ENCODE measurements around the gene TCF4. TPM values are rescaled to one million over a fixed set of nuclear protein-coding genes. Genes with fewer than 3 reads are reported as not detected.

TCF4 gene
- total and polyA plus RNA-seq, 5 donors: 17.3 to 73.6 (median 58.7) TPM

DNA sequence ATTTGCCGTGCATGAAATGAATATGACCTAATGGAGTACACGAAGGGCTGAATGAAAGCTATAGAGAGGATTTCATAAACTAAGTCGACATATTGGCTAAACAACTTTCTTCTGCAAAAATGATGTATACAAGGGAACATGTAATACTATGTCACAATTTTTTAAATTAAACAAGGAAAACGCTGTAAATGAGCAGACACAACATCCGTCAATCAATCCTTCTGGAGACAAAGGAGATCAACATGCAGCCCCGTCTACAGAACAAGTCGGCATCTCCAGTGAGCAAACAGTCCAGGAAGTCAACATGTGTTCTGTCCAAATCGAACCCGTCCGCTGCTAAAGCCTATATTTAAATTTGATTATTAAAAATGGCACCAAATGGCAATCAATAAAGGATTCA lies 180.8 kb downstream of the TCF4 start:
- ATAC-seq (no peak), DNase-seq (no peak)
- Histone ChIP-seq H3K4me3 (ENCODE audit: low read length) (no peak overlapping the region), H3K9me3 (ENCODE audit: control insufficient read depth, low read length) (no peaks in the 10 kb centered on the region), H3K27me3 (ENCODE audit: control insufficient read depth, insufficient read depth) (no peaks in the 10 kb centered on the region), H3K4me1 (ENCODE audit: control insufficient read depth, insufficient read depth, low read length) (no peaks in the 10 kb centered on the region), H3K27ac (ENCODE audit: low read length) (no peak overlapping the region)
- intact Hi-C loops (cut with DNase I): loop anchor here in 2 of 4 donors (10.0 kb wide), 2 partner anchors 62 to 82 kb away; no protein-coding TSS in a partner anchor
- 84% methylated on average over 10 of the region's 10 CpGs for WGBS

DNA sequence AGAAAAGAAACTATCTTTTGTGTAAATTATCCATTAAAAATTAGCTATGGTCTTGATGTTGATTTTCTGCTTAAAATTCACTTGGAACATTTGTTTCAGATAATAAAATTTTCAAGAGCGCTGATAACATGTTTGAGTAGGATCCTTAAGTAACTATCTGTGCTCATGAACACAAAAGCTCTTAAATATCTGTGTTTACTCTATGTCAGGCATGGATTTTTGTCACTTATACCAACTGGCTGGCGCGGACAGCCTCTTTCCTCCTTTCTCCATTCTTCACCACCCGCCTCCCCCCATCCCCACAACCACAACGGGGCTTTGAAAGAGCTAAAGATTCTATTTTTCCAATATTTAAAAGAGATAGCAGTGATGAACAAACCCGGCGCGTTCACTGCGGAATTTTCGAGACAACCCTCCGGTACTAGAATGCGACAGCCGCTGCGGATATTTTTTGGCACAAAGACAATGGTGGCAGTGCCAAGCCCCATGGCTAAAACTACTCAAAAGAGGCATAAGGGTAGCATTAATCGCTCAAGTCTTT lies 181.5 kb downstream of the TCF4 start:
- peak in 1 of 3 donors; percentile 48 for DNase-seq

DNA sequence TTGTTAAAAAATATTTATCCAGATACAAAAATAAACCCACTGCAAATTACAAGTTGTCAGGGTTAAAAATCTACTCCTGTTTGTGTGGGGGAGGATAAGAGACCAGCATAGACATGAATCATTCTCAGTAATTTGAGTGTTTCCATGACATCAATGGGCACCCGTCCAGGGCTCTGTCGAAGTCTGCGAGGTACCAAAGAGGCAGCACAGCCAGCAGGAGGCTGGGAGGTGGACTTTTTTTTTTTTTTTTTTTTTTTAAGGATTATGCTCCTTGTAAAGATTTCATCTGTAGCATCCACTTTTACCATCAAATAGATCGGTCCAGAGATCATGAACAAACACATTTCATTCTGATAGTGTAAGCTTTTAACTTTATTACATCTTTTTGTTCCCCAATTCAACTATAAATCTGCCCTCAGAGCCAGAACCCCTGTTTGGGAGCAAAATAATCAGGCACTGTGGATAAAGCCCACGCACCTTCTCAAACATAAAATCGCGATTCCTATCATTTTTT lies 182.0 kb downstream of the TCF4 start:
- Histone ChIP-seq H3K27me3 (ENCODE audit: control insufficient read depth, insufficient read depth) (no peaks in the 10 kb centered on the region), H3K9me3 (ENCODE audit: control insufficient read depth, low read length) (no peaks in the 10 kb centered on the region), H3K4me3 (ENCODE audit: low read length) (peak overlapping the region; percentile 16), H3K4me1 (ENCODE audit: control insufficient read depth, insufficient read depth, low read length) (no peaks in the 10 kb centered on the region), H3K27ac (ENCODE audit: low read length) (no peak overlapping the region)
- DNase-seq: peak; percentile 92 to 96 (median 93)
- intact Hi-C loops (cut with DNase I): loop anchor here in 2 of 4 donors (10.0 kb wide), 2 partner anchors 61 to 81 kb away; no protein-coding TSS in a partner anchor
- ATAC-seq: peak; percentile 91 to 95
- 23% methylated on average over 7 of the region's 7 CpGs for WGBS

More for the DNA sequence above, 181.5 kb downstream of the TCF4 start:
- no peaks in the 10 kb centered on the region for H3K9me3 ChIP-seq (ENCODE audit: control insufficient read depth, low read length)
- 65% methylated on average over 15 of the region's 15 CpGs for WGBS
- H3K27ac ChIP-seq (ENCODE audit: low read length): peak overlapping the region; percentile 0
- no peaks in the 10 kb centered on the region for H3K4me1 ChIP-seq (ENCODE audit: control insufficient read depth, insufficient read depth, low read length)
- H3K4me3 ChIP-seq (ENCODE audit: low read length): no peak overlapping the region
- ATAC-seq: no peak
- no peaks in the 10 kb centered on the region for H3K27me3 ChIP-seq (ENCODE audit: control insufficient read depth, insufficient read depth)
- intact Hi-C loops (cut with DNase I): loop anchor here in 2 of 4 donors (10.0 kb wide), 2 partner anchors 62 to 82 kb away; no protein-coding TSS in a partner anchor

DNA sequence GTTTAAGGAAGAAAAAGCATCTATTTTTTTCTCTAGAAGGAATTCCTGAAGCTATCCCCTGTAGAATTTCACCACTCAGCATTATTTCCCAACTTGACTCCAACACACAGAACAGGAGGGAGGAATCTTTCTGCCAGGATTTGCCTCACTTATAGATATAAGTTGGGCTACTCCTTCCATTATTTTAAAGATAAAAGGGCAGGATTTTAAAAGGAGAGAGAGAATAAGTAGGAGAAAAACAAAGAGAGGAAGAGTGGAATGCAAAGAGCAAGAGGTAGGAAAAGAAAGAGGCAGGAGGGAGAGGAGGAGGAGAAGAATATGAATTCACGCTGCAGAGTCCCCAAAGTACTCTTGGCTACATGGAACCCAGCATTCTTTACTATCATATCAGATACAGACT lies 182.5 kb downstream of the TCF4 start:
- no peaks in the 10 kb centered on the region for H3K27me3 ChIP-seq (ENCODE audit: control insufficient read depth, insufficient read depth)
- H3K4me1 ChIP-seq (ENCODE audit: control insufficient read depth, insufficient read depth, low read length): no peaks in the 10 kb centered on the region
- DNase-seq (no peak), ATAC-seq (peak; percentile 8 to 35)
- H3K4me3 ChIP-seq (ENCODE audit: low read length): peak overlapping the region; percentile 16
- H3K27ac ChIP-seq (ENCODE audit: low read length): no peak overlapping the region
- WGBS: 32% methylated on average over 1 of the region's 1 CpG
- no peaks in the 10 kb centered on the region for H3K9me3 ChIP-seq (ENCODE audit: control insufficient read depth, low read length)
- intact Hi-C loops (cut with DNase I): loop anchor here in 2 of 4 donors (10.0 kb wide), 2 partner anchors 61 to 81 kb away; no protein-coding TSS in a partner anchor

DNA sequence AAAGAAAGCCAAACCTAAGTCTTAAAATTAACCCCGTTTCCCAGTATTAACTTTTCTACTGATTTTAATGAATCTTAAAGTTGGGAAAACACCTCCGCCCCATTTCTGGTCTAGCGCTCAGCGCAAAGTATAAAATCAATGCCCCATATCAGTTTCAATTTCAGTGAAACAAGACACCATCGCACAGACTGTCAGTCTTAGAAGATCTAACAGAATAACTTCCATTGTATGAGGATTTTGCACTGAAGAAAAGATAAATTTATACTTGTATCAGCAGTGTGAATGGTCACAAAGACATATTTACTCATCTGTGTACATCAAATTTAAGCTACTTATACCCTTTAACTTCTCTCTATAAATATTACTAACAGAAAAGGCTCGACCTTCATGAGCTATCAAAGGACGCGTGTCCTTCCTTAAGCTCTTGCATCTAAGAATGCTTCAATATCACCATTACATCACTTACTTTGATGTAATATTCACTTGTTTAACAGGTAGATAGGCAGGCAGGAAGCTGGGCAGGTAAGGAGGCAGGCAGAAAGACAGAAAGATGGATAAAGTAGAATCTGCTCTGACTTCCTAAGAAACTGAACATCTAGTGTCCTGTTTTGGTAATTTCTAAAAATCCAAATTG lies 183.0 kb downstream of the TCF4 start:
- Histone ChIP-seq H3K4me3 (ENCODE audit: low read length) (no peak overlapping the region), H3K4me1 (ENCODE audit: control insufficient read depth, insufficient read depth, low read length) (no peaks in the 10 kb centered on the region), H3K27me3 (ENCODE audit: control insufficient read depth, insufficient read depth) (no peaks in the 10 kb centered on the region), H3K27ac (ENCODE audit: low read length) (peak overlapping the region; percentile 61), H3K9me3 (ENCODE audit: control insufficient read depth, low read length) (no peaks in the 10 kb centered on the region)
- 86% methylated on average over 8 of the region's 8 CpGs for WGBS
- intact Hi-C loops (cut with DNase I): loop anchor here in 2 of 4 donors (10.0 kb wide), 2 partner anchors 60 to 80 kb away; no protein-coding TSS in a partner anchor
- no peak for ATAC-seq
- DNase-seq: no peak

DNA sequence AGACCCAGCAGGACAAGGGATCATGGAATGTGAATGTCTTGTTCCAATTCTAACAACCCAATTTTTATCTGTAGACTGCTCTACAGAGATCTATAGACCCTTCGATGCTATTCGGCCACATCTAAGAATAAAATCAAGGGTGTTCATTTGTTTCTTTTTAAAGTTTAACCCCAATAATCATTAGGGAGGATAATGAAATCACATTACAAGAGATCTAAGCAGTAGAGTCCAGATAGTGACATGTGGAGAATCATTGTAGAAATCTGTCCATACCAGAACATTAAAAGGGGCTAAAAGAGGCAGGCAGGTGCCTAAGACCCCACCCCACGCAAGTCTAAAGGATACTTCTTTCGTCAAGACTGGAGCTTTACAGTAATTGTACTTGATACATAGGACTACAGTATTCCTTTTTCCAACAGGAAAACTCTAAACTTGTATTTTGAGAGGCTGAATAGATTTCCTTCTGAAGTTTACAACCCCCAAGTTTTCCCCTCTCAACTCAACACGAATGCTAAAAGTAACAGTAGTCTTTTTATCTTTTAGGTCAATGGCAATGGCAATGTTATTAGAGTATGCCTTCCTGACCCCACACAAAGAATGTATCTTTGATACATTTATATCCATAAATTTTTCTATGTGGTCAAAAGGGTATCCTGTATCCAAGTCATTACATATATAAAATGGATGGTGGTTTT lies 183.7 kb downstream of the TCF4 start:
- no peak overlapping the region for H3K4me3 ChIP-seq (ENCODE audit: low read length)
- WGBS: 78% methylated on average over 5 of the region's 5 CpGs
- intact Hi-C loops (cut with DNase I): loop anchor here in 2 of 4 donors (10.0 kb wide), 2 partner anchors 59 to 79 kb away; no protein-coding TSS in a partner anchor
- H3K27me3 ChIP-seq (ENCODE audit: control insufficient read depth, insufficient read depth): no peaks in the 10 kb centered on the region
- H3K27ac ChIP-seq (ENCODE audit: low read length): no peak overlapping the region
- no peaks in the 10 kb centered on the region for H3K9me3 ChIP-seq (ENCODE audit: control insufficient read depth, low read length)
- no peaks in the 10 kb centered on the region for H3K4me1 ChIP-seq (ENCODE audit: control insufficient read depth, insufficient read depth, low read length)
- DNase-seq (no peak), ATAC-seq (no peak)

GRCh38 chr18:55403421-55403949 lies 184.5 kb downstream of the TCF4 start:
- DNase-seq: no peak
- intact Hi-C loops (cut with DNase I): loop anchor here in 2 of 4 donors (10.0 kb wide), 2 partner anchors 59 to 79 kb away; no protein-coding TSS in a partner anchor
- no peaks in the 10 kb centered on the region for H3K4me1 ChIP-seq (ENCODE audit: control insufficient read depth, insufficient read depth, low read length)

GRCh38 chr18:55402731-55403405 lies 185.1 kb downstream of the TCF4 start:
- no peak for DNase-seq
- intact Hi-C loops (cut with DNase I): loop anchor here in 2 of 4 donors (10.0 kb wide), 2 partner anchors 58 to 78 kb away; no protein-coding TSS in a partner anchor
- ATAC-seq: no peak
- H3K27ac ChIP-seq (ENCODE audit: low read length): peak overlapping the region; percentile 51
- no peaks in the 10 kb centered on the region for H3K4me1 ChIP-seq (ENCODE audit: control insufficient read depth, insufficient read depth, low read length)
- 21% methylated on average over 10 of the region's 10 CpGs for WGBS
- H3K27me3 ChIP-seq (ENCODE audit: control insufficient read depth, insufficient read depth): no peaks in the 10 kb centered on the region
- no peaks in the 10 kb centered on the region for H3K9me3 ChIP-seq (ENCODE audit: control insufficient read depth, low read length)
- peak overlapping the region; percentile 55 for H3K4me3 ChIP-seq (ENCODE audit: low read length)

More at GRCh38 chr18:55403421-55403949, 184.5 kb downstream of the TCF4 start:
- WGBS: 41% methylated on average over 5 of the region's 5 CpGs
- H3K9me3 ChIP-seq (ENCODE audit: control insufficient read depth, low read length): no peaks in the 10 kb centered on the region
- ATAC-seq: no peak
- H3K4me3 ChIP-seq (ENCODE audit: low read length): peak overlapping the region; percentile 55
- no peaks in the 10 kb centered on the region for H3K27me3 ChIP-seq (ENCODE audit: control insufficient read depth, insufficient read depth)
- peak overlapping the region; percentile 51 for H3K27ac ChIP-seq (ENCODE audit: low read length)

DNA sequence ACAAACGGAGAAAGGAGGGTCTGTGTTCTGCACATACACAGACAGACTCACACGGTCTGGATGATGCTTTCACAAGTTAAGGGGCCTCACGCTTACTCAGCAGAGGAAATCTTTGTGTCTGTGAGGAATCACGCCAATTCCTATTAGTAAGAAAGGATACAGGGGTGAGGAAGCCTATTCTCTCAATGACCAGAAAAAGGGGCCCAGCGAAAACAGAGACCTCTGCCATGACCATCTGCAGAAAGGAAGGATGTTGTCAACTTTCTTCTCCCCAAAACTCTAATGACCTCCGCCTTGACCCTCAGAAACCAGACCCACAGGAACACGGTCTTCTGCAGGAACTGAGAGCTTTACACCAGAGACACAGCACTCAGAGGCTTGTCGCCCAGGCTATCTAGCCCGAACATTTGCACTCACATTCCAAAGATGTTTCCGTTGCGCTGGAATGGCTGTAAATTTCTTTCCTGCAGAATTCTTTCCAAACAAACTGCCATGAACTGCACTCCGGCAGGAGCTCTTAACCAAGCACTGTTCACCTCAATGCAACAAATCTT lies 186.3 kb downstream of the TCF4 start:
- ATAC-seq (peak; percentile 73 to 78), DNase-seq (peak; percentile 24 to 69 (median 48))
- peak overlapping the region; percentile 51 for H3K4me3 ChIP-seq (ENCODE audit: low read length)
- no peaks in the 10 kb centered on the region for H3K4me1 ChIP-seq (ENCODE audit: control insufficient read depth, insufficient read depth, low read length)
- H3K27ac ChIP-seq (ENCODE audit: low read length): peak overlapping the region; percentile 90
- intact Hi-C loops (cut with DNase I): loop anchor here in 2 of 4 donors (10.0 kb wide), 2 partner anchors 57 to 77 kb away; no protein-coding TSS in a partner anchor
- no peaks in the 10 kb centered on the region for H3K9me3 ChIP-seq (ENCODE audit: control insufficient read depth, low read length)
- no peaks in the 10 kb centered on the region for H3K27me3 ChIP-seq (ENCODE audit: control insufficient read depth, insufficient read depth)
- 11% methylated on average over 12 of the region's 12 CpGs for WGBS

All from right cardiac atrium (tissue), 5 donors.